Sigmoid colon (tissue), 7 donors: ENCODE data around the gene PRICKLE4. TPM values are rescaled to one million over a fixed set of nuclear protein-coding genes. Genes with fewer than 3 reads are reported as not detected.

ENCODE experiments used
- DNase-seq: peaks from one replicate; pipeline ENCODE4 v3.0.0-alpha.2; 2019
- H3K27ac ChIP-seq, 4 donors: fragments of 200-600 bp; sonication (generic); one replicate each; pipeline ENCODE4 v1.5.1; 2016 to 2019; ENCODE audit warnings: mild to moderate bottlenecking in 1 of 4
- H3K27me3 ChIP-seq, 3 donors: fragments of 200-600 bp; sonication (generic); one replicate each; pipeline ENCODE4 v1.5.1; 2019; ENCODE audit warnings: mild to moderate bottlenecking in 1 of 3
- H3K36me3 ChIP-seq, 4 donors: fragments of 200-600 bp; sonication (generic); one replicate each; pipeline ENCODE4 v1.5.1; 2016 to 2019
- H3K4me1 ChIP-seq, 4 donors: fragments of 200-600 bp; sonication (generic); one replicate each; pipeline ENCODE4 v1.5.1; 2017 to 2019
- H3K4me3 ChIP-seq, 4 donors: fragments of 200-600 bp; sonication (generic); one replicate each; pipeline ENCODE4 v1.5.1; 2017 to 2019; ENCODE audit warnings: mild to moderate bottlenecking in 2 of 4, moderate library complexity in 1 of 4
- H3K9me3 ChIP-seq, 4 donors: fragments of 200-600 bp in 3 of 4; sonication (generic) in 3 of 4; one replicate each; pipeline versions ENCODE4 v1.5.1 to v1.6.1; 2013 to 2019
- EP300 ChIP-seq, 4 donors: sonication (generic); formaldehyde crosslinking; IDR thresholded peaks; one replicate each; pipeline ENCODE4 v1.6.1; 2017; ENCODE audit warnings: antibody characterized with exemption in 4 of 4
- POLR2A ChIP-seq, 2 donors: fragments of 450-650 bp; IDR thresholded peaks; one replicate each; pipeline ENCODE4 v1.6.1; 2016; ENCODE audit warnings: antibody characterized with exemption in 2 of 2, mild to moderate bottlenecking in 2 of 2, moderate library complexity in 2 of 2
- POLR2AphosphoS5 ChIP-seq, 4 donors: sonication (generic); formaldehyde crosslinking; IDR thresholded peaks; one replicate each; pipeline ENCODE4 v1.6.1; 2017; ENCODE audit warnings: antibody characterized with exemption in 4 of 4
- WGBS, 2 donors: extraction: QIAGEN DNeasy Blood & Tissue Kit; methylation state at CpG; one replicate each; pipeline ENCODE4 v1.1.7; 2013; 5-methylcytosine and 5-hydroxymethylcytosine counted together
- intact Hi-C: fragments of 100-400 bp; cut with DNase I; formaldehyde crosslinking; loops from one replicate; pipeline ENCODE4 v1.15.1; 2023
- polyA plus RNA-seq, 3 donors: library from polyadenylated mRNA; stranded (reverse); fragments of 200-250 nt; gene quantifications; one replicate each; pipeline ENCODE4 v1.2.3, GENCODE V29; 2013
- total RNA-seq, 4 donors: library from RNA; depleted of rRNA; stranded (reverse); fragments of >200 nt; gene quantifications; one replicate each; pipeline ENCODE4 v1.1.0, GENCODE V29; 2016
- TF ChIP-seq, protein P1 (sequence below), 4 experiments: fragments of 450-650 bp in 3 of 4; fragments of 200-600 bp in 1 of 4; IDR thresholded peaks; one replicate each; pipeline ENCODE4 v1.5.1; 2016 to 2019; ENCODE audit warnings: antibody characterized with exemption in 4 of 4, mild to moderate bottlenecking in 3 of 4, moderate library complexity in 2 of 4
- donor health status: healthy with polysubstance abuse.
- donor health status: Bipolar disorder and iron deficiency.
- donor health status: healthy.

The PRICKLE4 gene
- total and polyA plus RNA-seq, 7 donors = 1.5 to 13.8 (median 4.1) TPM; not detected in 2

- Histone ChIP-seq H3K4me3 (no peak overlapping the region), H3K27ac (no peak overlapping the region), H3K36me3 (no peaks in the 10 kb centered on the region), H3K27me3 (no peaks in the 10 kb centered on the region), H3K4me1 (no peaks in the 10 kb centered on the region), H3K9me3 (no peaks in the 10 kb centered on the region)
- 94% methylated on average over 2 of the region's 2 CpGs for WGBS, 2 donors
- intact Hi-C loops = no loop called here
- TF ChIP-seq EP300 (IDR thresholded peaks at IDR 0.05) (no peak), POLR2AphosphoS5 (IDR thresholded peaks at IDR 0.05) (no peak)
- TF ChIP-seq, protein P1, sequence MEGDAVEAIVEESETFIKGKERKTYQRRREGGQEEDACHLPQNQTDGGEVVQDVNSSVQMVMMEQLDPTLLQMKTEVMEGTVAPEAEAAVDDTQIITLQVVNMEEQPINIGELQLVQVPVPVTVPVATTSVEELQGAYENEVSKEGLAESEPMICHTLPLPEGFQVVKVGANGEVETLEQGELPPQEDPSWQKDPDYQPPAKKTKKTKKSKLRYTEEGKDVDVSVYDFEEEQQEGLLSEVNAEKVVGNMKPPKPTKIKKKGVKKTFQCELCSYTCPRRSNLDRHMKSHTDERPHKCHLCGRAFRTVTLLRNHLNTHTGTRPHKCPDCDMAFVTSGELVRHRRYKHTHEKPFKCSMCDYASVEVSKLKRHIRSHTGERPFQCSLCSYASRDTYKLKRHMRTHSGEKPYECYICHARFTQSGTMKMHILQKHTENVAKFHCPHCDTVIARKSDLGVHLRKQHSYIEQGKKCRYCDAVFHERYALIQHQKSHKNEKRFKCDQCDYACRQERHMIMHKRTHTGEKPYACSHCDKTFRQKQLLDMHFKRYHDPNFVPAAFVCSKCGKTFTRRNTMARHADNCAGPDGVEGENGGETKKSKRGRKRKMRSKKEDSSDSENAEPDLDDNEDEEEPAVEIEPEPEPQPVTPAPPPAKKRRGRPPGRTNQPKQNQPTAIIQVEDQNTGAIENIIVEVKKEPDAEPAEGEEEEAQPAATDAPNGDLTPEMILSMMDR (IDR thresholded peaks at IDR 0.05) = no peak
- no peak for DNase-seq
These were observed 32.9 kb downstream of the PRICKLE4 start for GRCh38 chr6:41813469-41813868.

- Histone ChIP-seq H3K4me3 (no peak overlapping the region), H3K36me3 (no peaks in the 10 kb centered on the region), H3K4me1 (no peaks in the 10 kb centered on the region), H3K9me3 (no peaks in the 10 kb centered on the region), H3K27ac (no peak overlapping the region), H3K27me3 (no peaks in the 10 kb centered on the region)
- TF ChIP-seq, protein P1 (IDR thresholded peaks at IDR 0.05) = no peak
- TF ChIP-seq EP300 (IDR thresholded peaks at IDR 0.05) (no peak), POLR2AphosphoS5 (IDR thresholded peaks at IDR 0.05) (no peak), POLR2A (IDR thresholded peaks at IDR 0.05) (no peak)
- 87 to 88% methylated on average over 2 of the region's 2 CpGs for WGBS, 2 donors
- DNase-seq = no peak
- intact Hi-C loops = no loop called here
These were observed 33.4 kb downstream of the PRICKLE4 start for GRCh38 chr6:41813956-41814355.

- H3K27ac ChIP-seq = no peak overlapping the region
- 81 to 82% methylated on average over 4 of the region's 4 CpGs for WGBS, 2 donors
- H3K27me3 ChIP-seq = no peaks in the 10 kb centered on the region
- no peaks in the 10 kb centered on the region for H3K9me3 ChIP-seq
- TF ChIP-seq POLR2A (IDR thresholded peaks at IDR 0.05) (no peak), POLR2AphosphoS5 (IDR thresholded peaks at IDR 0.05) (no peak), EP300 (IDR thresholded peaks at IDR 0.05) (no peak)
- TF ChIP-seq, protein P1 (IDR thresholded peaks at IDR 0.05) = no peak
- no peaks in the 10 kb centered on the region for H3K36me3 ChIP-seq
- H3K4me1 ChIP-seq = no peaks in the 10 kb centered on the region
- H3K4me3 ChIP-seq = no peak overlapping the region
- no peak for DNase-seq
- intact Hi-C loops = no loop called here
These were observed 34.0 kb downstream of the PRICKLE4 start for GRCh38 chr6:41814629-41815028.

GRCh38 chr6:41815587-41815986 lies 35.0 kb downstream of the PRICKLE4 start:
- TF ChIP-seq POLR2AphosphoS5 (IDR thresholded peaks at IDR 0.05) = no peak
- TF ChIP-seq EP300 (IDR thresholded peaks at IDR 0.05) = no peak
- TF ChIP-seq, protein P1 (IDR thresholded peaks at IDR 0.05) = no peak
- TF ChIP-seq POLR2A (IDR thresholded peaks at IDR 0.05) = no peak
- intact Hi-C loops = no loop called here
- Histone ChIP-seq H3K9me3 (no peaks in the 10 kb centered on the region), H3K4me3 (no peak overlapping the region), H3K4me1 (no peaks in the 10 kb centered on the region), H3K27ac (no peak overlapping the region), H3K27me3 (no peaks in the 10 kb centered on the region), H3K36me3 (no peaks in the 10 kb centered on the region)
- DNase-seq = no peak
- 100% methylated on average over 1 of the region's 1 CpG for WGBS, 2 donors
